GM12874 (cell line): Measurements from ENCODE around the gene HKDC1.

ENCODE experiments used
- CTCF ChIP-seq: IDR thresholded peaks from 2 replicates; pipeline ENCODE4 v1.5.1; 2011; ENCODE audit warnings: low read depth, mild to moderate bottlenecking, control low read depth, low read length, moderate library complexity; ENCODE audit not compliant: insufficient read depth

The HKDC1 gene

GRCh38 chr10:69182005-69182404 is 38.1 kb upstream of the HKDC1 start:
- TF ChIP-seq CTCF, result no peak

GRCh38 chr10:69186524-69186923 is 33.6 kb upstream of the HKDC1 start:
- no peak for TF ChIP-seq CTCF

- TF ChIP-seq CTCF, result no peak
These were observed 19.1 kb upstream of the HKDC1 start for GRCh38 chr10:69201045-69201444.

GRCh38 chr10:69202332-69202731 is 17.8 kb upstream of the HKDC1 start:
- TF ChIP-seq CTCF, result no peak

- TF ChIP-seq CTCF, result no peak
These were observed 11.4 kb upstream of the HKDC1 start for GRCh38 chr10:69208761-69209160.

- no peak for TF ChIP-seq CTCF
These were observed 10.2 kb upstream of the HKDC1 start for GRCh38 chr10:69209787-69210484.

- TF ChIP-seq CTCF, result no peak
These were observed 9.0 kb upstream of the HKDC1 start for GRCh38 chr10:69211104-69211503.
